ENCODE measurements around the gene ACP7.
"Not testable (repeated sequence)": the region's sequence is repeated elsewhere in the genome, so short reads cannot be mapped to it uniquely, and the experiment has no call there.

ACP7 gene

DNA sequence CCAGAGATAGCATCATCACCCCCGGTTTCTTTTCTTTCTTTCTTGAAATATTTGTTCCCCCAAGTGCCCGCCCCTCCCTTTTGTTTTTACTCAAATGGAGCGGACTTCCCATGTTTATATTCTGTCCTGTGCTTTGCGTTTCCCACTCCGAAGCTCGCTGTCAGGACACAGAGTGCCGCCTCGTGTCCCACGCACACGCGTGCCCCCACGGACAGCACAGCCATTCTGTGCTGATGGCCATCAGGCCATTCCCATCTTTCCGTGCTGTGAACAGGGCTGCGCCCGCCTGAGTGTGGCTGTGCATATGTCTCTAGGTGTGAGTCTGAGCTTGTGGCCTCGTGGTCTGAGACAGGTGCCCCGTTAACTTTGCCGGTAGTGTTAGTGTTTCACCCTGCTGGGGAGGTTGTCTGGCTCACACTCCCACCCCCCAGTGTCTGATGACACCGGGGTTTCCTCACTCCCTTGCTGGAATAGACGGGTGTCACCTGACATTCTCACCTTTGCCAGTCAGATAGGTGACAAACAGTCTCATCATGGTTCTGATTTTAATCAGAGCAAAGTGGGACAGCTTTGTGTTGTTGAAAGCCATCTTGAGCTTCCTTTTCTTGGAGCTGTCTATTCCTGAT, 48.3 kb downstream of the ACP7 start:
- no peak for DNase-seq (ENCODE audit: low read depth)

DNA sequence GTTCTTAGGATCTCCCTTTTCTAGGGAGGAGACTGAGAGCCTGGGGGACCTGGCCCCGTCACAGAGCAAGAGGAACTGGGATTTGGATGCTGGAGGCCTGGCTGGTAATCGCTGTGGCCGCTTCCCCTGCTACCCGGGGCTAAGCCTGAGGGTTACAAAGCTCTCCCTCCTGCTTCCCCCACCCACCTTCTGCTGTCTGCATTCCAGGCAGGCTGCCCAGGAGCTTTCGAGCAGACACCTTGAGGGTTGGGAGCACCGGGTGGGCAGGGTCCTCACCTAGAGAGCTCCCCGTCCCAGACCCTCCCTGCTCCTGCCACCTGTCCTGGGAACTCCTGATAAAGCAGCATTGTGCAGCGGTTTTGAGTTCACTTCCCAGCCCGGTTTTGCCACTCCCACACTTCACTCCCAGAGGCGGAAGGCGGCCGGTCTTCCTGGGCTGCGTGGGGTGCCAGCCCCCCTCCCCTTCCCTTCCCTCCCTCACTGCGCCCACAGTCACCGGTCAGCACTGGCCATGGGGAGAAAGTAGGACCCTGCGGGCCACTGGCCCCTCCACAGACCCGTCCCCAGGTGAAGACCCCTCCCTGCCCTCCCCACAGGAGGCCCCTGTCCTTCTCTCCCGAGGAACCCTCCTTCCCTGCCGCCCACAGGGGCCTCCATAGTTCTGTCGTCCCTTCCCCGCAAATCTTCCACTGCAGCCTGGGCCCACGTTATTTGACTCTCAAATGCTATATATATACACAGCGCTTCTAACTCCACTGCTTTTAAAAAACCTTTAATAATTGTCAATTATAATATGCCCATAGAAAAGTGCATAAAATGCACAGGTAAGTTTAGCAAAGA, 49.5 kb downstream of the ACP7 start:
- DNase-seq (ENCODE audit: low read depth): no peak

DNA sequence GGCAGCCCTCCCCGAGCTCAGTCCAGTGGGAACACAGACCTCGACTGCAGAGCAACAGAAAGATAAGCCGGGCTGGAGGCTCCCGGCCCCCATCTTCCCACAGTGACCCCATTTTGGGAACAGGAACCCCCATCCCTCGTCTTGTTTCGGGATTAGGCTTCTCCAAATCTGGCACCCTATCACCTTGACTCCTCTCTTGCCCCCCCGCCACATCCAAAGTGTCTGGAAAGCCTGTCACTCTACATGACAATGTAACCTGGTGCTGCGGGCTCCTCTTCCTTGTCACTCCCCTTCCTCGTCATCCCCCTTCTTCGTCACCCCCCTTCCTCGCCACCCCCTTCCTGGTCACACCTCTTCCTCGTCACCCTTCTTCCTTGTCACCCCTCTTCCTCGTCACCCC, 51.5 kb downstream of the ACP7 start:
- DNase-seq (ENCODE audit: low read depth): no peak

DNA sequence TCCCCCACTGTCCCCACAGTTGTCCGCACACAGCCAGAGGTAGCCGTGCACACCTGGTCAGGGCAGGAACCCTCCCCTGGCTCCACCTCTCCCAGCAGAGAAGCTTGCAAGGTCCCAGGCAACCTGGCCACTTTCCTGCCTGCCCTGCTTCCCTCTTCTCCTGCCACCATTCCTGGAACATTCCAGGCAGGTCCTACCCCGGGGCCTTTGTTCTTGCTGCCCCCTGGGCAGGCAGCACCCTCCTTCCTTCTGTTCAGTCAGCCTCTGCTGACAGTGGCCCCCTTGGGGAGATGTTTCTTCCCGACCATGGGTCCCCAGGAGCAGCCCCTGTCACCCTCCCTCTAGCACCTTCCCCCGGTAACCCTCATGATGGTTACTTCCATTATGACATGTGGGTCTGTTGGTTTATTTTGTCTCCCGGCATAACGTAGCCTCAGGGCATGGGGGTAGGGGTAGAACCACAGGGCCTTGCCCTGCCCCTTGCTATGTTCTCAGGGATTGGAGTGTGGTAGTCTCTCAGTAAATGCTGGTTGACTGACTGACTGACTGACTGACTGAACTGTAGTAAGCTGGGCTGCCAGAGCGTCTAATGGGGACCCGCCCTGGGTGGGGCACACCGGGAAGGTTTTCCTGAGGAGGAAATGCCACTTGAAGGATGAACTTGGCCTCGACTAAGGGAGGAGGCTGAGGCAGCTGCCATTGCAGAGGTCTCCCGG, 52.2 kb downstream of the ACP7 start:
- DNase-seq (ENCODE audit: low read depth): no peak

DNA sequence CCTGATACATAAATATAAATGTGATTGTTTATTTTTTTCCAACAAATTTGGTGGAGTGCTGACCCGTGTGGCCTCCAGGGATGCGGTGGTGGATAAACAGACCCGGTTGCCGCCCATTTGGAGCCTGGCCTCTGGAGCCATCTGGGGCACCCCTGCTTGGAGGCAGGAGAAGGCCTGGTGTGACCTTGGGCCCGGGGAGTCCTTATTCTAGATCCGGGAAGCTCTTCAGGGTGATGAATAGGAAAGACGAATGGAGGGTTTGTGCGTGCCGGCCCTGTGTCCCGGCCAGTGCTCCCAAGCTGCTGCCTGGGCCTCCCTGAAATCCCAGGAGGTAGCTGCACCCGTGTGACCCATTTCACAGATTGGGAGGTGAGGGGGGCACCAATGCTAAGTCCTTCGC, 53.0 kb downstream of the ACP7 start:
- no peak for DNase-seq (ENCODE audit: low read depth)

DNA sequence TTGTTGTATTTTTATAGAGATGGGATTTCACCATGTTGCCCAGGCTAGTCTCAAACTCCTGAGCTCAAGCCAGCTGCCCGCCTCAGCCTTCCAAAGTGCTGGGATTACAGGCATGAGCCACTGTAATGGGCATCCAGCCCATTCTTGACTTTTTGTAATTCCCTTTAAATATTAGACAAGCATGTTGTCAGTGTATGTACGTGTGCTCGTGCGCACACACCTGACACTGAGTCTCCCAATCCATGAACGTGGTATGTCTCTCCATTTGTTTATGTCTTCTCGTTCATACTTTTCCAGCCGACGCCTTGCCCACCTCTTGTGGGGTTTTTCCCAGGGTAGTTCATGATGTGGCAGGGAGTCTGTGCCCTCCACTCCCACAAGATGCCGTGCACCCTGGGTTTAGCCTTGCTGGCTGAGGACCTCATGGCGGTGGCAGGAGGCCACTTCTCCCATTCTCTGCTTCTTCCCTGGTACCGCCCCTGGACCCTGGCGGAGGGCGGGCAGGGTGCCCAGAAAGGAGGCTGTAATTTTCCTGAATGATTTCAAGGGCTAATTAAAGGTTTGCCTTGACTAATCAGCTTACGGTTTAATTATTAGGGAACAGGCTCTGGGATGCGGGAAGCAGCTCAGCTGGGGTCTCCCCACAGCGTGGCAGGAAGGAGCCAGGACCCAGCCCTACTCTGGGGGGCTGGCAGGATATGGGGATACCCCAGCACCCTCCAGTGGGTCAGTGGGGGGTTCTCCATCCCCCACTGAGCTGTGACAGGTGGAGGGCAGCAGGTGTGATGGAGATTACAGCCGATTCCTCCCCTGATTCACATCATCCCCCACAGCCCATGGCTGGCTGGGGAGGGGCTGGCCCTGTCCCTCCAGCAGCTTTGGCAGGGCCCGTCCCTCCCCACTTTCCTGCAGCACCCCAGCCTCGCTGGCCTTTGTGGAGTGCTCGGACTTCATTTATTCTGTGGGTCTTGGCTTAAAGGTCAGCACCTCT, 54.3 kb downstream of the ACP7 start:
- DNase-seq (ENCODE audit: low read depth): no peak

DNA sequence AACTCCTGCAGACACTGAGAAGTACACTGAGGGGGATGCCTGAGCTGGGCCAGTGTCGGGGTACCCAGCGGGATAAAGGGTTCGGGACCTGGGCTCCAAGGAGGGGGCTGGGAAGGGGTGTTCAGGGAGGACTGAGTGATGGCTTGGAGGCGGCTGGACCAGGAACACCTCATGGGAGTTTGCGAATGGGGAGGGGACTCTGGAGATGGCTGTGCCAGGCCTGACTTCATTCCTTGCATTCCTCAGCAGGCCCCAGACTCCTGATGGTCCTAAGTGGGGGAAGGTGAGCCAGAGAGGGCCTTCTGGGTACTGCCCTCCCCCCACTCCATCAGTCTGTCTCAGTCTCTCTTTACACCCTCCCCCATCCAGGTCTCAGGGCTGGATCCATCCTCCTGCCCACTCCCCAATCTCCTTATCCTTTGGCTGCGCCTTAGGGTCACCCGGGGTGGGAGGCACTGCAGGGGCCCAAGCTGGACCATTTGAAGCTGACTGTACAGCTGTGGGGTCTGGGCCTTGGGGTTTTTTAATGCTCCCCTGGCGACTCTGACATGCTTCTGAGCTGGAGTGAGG, 55.2 kb downstream of the ACP7 start:
- DNase-seq (ENCODE audit: low read depth): no peak

DNA sequence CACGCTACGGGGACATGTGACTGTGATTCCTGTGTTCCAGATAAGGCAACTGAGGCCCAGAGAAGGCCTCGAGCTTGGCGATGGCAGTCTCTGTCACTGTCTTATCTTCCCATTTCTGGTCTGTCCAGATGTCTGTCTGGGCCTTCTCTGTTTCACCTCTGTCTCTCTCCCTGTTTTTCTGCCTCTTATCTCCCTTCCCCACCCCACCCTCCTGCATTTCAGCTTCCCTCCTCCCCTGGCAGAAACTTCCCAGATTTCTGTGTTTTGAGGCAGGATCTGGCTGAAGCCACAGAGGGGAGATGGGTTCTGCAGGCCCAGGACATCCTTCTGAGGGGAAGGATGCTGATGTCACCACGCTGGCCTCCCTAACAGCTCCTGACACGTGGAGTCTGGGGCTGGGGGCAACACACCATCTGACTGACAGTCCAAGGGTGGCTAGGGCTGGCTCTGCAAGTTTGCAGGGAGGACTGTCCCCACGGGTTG, 55.8 kb downstream of the ACP7 start:
- DNase-seq (ENCODE audit: low read depth): no peak

DNA sequence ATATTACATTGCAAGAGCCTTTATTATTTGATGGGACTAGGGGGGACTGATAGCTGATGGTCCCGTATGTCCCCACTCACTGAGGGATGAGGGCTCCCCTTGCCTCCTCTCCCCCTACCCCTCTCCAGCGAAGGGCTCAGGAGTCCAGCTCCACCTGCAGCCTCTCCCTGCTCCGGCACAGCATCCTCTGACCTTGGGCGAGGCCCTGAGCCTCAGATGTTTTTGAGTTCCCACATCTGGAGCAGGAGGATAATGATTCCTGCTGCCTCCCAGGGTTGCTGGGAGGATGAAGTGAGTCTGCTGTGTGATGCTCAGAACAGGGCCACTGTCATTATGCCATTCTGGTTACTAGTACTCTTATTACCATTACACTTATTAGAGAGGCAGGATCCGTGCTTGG, 56.4 kb downstream of the ACP7 start:
- DNase-seq (ENCODE audit: low read depth): no peak

DNA sequence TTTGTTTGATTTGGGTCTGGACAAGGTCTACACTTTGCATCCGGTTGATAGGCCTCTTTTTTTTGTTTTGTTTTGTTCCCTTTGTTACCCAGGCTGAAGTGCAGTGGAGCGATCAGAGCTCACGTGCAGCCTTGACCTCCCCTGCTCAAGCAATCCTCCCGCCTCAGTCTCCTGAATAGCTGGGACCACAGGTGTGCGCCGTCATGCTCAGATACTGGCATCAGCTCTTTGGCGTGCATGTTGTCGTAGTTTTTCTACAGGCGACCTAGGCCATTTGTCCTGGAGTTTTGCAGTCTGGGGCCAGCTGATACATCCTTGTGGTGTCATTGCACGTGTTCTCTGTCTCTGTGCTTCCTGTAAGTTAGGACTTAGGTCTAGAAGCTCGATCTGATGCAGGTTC, 57.8 kb downstream of the ACP7 start:
- no peak for DNase-seq (ENCODE audit: low read depth)

DNA sequence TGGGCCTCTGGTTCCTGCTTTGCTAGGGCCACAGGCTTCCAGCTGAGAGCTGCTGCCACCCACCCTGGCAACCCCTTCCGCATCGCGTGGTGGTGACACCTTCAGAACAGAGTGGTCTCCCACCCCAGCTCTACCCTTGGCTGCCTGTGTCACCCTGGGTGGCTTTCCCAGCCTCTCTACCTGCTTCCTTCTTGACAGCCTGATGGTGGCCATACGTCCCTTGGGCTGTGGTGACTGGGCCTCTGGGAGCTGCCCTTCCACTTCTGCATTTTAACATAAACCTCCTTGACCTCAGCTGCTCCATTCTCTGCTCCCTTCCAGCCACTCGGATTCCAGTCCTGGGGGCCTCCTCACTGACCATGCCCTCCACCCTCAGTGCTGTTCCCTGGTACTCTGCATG, 58.5 kb downstream of the ACP7 start:
- no peak for DNase-seq (ENCODE audit: low read depth)

DNA sequence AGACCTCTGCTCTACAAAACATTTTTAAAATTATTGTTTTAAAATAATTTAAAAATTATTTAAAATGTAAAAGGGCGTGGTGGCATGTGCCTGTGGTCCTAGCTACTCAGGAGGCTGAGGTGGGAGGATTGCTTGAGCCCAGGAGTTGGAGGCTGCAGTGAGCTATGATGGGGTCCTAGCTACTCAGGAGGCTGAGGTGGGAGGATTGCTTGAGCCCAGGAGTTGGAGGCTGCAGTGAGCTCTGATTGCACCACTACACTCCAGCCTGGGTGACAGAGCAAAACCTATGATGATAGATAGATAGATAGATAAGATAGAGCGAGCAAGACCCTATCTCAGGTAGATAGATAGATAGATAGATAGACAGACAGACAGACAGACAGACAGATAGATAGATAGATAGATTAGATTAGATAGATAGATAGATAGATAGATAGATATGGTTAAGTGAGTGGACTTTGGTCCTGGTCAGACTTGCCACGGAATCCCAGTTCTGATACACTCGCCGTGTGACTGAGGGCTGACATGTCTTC, 59.7 kb downstream of the ACP7 start:
- not testable (repeated sequence) for DNase-seq (ENCODE audit: low read depth)

DNA sequence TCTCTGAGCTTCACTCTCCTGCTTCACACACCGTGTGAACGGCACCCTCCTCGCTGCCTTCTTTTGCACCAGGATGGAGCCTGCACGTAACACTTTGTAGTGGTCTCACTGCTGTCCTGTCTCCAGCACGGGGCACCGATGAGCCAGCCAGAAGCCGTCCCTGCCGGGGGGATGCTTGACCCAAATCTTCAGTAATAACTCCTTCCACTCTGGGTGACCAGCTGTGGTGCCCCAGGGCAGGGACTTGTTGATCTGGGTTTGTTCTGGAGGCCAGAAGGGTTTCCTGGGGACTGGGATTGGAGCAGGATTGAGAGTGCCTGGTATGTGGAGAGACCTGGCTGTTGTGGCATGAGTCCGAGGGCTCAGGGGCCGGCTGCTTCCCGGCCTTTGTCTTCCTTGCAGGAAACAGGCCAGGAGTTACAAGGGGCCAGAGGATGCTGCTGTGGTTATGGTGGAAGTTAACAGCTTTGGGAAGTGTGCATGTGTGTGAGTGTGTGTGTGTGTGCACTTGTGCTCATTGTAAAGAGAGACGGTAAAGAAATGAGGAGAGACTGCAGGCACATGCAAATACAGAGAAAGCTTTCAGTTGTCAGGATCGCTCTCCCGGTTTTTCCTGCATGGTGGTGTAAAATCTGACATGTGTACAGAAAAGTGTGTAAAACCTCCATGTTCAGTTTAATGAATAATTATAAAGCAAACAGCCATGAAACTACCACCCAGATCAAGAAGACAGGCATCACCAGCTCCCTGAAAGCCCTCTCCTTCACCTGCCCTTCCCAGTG, 60.3 kb downstream of the ACP7 start:
- no peak for DNase-seq (ENCODE audit: low read depth)

DNA sequence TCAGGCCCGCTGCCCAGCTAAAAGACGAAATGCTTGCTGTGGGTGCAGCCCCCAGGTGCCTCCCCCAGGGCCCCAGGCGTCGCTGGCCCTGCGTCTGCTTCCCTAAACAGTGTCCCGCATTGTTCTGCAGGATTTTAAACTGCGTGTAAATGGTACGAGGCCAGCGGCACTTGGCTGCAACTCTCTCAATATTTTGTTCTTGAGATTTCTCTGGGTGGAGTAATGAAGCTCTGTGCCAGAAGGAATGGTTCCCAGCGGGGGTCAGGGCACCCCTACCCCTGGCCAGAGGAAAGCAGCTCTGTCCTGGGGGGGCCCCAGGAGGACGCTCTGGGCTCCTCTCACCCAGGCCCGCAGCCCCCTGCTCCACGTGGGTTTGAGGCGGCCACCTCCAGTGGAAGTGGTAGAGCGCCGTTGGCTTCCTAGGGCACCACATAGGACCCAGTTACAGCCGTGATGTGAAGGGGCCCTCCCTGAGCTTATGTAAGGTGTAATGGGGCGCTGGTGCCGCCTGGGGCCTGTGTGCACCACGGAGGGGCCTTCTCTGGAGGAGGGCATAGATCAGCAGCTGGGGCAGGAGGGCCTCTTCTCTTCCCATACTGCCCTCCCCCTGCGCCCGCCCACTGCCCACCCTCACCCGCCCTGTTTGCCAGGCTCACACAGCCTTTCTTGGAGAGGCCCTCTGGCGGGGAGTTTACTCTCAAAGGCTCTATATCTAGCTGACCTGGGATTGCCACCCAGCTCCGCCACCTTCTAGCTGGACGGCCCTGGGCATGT, 61.2 kb downstream of the ACP7 start:
- no peak for DNase-seq (ENCODE audit: low read depth)

DNA sequence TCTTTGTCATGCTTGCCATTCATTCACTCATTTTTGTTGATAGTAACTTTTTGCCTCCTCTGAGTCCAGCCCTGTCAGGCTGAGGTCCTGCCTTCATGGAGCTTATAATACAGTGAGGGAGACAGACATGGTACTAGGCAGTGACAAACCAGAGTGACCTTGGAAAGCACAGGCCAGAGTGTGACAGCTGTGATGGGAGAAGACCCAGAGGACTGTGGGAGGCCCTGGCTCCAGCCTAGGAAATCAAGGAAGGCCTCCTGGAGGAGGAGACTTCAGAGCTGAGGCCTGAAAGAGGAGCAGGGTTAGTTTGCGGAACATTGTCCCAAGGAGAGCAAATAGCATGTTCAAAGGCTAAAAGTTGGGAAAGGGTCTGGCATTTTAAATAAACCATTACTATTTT, 61.9 kb downstream of the ACP7 start:
- DNase-seq (ENCODE audit: low read depth): no peak

DNA sequence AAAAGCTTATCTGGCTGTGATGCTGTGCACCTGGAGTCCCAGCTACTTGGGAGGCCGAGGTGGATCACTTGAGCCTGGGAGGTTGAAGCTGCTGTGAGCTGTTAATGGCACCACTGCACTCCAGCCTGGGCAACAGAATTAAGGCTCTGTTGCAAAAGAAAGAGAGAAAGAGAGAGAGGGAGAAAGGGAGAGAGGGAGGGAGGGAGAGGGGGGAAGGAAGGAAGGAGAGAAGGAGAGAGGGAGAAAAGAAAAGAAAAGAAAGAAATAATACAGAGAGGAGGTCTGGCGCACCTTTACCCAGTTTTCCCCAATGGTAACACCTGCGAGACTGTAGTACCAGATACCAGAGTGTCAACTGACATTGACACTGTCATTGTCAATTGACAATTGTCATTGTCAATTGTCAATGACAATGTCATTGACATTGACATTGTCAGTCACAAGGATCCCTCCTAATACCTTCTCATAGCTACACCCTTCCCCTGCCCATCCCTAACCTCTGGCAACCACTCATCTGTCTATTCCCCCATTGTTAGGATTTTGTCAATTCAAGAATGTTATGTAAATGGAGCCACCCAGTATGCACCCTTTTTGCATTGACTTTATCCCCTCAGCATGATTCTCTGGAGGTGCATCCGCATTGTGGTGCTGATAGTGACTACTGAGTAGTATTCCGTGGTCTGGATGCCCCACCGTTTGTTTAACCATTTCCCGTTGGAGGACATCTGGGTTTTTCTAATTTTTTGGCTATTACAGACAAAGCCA, 62.7 kb downstream of the ACP7 start:
- no peak for DNase-seq (ENCODE audit: low read depth)

DNA sequence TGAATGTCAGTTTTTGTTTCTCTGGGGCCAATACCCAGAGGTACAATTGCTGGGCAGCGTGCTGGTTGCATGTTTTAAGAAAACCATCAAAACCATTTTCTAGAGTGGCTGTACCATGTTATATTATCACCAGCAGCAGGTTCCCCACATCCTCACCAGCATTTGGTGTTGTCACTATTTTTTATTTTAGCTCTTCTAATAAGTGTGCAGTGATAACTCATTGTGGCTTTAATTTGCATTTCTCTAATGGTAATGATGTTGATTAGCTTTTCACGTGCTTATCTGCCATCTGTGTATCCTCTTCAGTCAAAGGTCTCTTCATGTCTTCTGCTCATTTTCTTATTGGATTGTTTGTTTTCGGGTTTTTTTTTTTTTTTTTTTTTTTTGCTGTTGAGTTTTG, 63.3 kb downstream of the ACP7 start:
- no peak for DNase-seq (ENCODE audit: low read depth)

DNA sequence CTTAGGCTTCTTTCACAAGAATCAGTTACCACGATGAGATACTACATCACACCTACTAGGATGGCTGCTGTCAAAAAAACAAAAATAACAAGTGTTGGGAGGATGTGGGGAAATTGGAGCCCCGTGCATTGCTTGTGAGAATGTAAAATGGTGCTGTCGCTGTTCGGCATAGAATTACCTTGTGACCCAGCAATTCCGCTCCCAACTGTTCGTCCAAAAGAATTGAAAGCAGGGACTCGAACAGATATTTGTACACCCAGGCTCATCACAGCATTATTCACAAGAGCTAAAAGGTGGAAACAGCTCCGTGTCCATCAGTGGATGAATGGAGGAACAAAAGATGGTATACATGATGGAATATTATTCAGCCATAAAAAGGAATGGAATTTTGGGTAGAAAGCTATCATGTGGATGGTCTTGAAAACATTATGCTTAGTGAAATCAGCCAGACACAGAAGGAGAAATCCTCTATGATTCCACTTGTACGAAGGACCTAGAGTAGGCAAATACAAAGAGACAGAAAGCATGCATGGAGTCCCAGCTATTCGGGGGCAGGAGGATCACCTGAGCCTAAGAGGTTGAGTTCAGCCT, 64.9 kb downstream of the ACP7 start:
- no peak for DNase-seq (ENCODE audit: low read depth)

Data from activated T-helper 9 cell treated with anti-CD3 and anti-CD28 coated beads, Interleukin-2, amount 50 U/mL, for 16 hours (primary cell).